Measurements from ENCODE around the gene LCN15.

LCN15 gene

GRCh38 chr9:136726118-136726517 lies 38.2 kb downstream of the LCN15 start:
- TF ChIP-seq CTCF (IDR thresholded peaks at IDR 0.05; ENCODE audit: low read depth, low read length), result no peak
- peaks cover 62% of the 10 kb centered on the region for H3K36me3 ChIP-seq
- H3K4me3 ChIP-seq (ENCODE audit: low read depth, low read length), result no peak overlapping the region
- no peak for DNase-seq
- no peaks in the 10 kb centered on the region for H3K9me3 ChIP-seq (ENCODE audit: severe bottlenecking)
- H3K27ac ChIP-seq, result peak overlapping the region; percentile 24; the same call in 1 of the 2 replicates
- H3K27me3 ChIP-seq (ENCODE audit: insufficient read depth, low read depth, severe bottlenecking), result peaks cover 9% of the 10 kb centered on the region

DNA sequence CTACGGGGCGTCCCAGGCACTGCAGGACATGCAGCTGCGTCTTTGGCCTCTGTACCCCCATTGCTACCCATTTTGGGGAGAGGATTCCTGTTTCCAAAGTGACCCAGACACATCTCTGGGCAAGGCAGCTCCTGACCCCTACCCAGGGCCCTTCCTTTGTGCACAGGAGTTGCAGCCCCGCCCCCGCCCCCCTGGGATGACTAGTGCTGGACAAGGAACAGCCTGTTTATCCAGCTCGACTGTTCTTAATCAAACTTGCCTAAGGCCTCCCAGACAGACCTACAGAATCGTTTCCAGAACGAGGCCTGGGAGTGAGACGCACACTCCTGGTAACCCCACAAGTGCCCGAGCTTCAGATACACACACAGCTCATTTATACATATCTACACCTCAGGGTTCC lies 38.7 kb downstream of the LCN15 start:
- Histone ChIP-seq H3K27me3 (ENCODE audit: insufficient read depth, low read depth, severe bottlenecking) (peaks cover 9% of the 10 kb centered on the region), H3K36me3 (peaks cover 65% of the 10 kb centered on the region), H3K27ac (no peak overlapping the region), H3K4me3 (ENCODE audit: low read depth, low read length) (no peak overlapping the region), H3K9me3 (ENCODE audit: severe bottlenecking) (no peaks in the 10 kb centered on the region)
- DNase-seq, result no peak
- TF ChIP-seq CTCF (IDR thresholded peaks at IDR 0.05; ENCODE audit: low read depth, low read length), result no peak

- TF ChIP-seq CTCF (IDR thresholded peaks at IDR 0.05; ENCODE audit: low read depth, low read length), result no peak
- H3K27ac ChIP-seq, result no peak overlapping the region
- H3K27me3 ChIP-seq (ENCODE audit: insufficient read depth, low read depth, severe bottlenecking), result peaks cover 9% of the 10 kb centered on the region
- H3K4me3 ChIP-seq (ENCODE audit: low read depth, low read length), result no peak overlapping the region
- peaks cover 65% of the 10 kb centered on the region for H3K36me3 ChIP-seq
- H3K9me3 ChIP-seq (ENCODE audit: severe bottlenecking), result no peaks in the 10 kb centered on the region
- no peak for DNase-seq
Observed at GRCh38 chr9:136724772-136725171, 39.5 kb downstream of the LCN15 start.

GRCh38 chr9:136723989-136724388 lies 40.3 kb downstream of the LCN15 start:
- Histone ChIP-seq H3K27me3 (ENCODE audit: insufficient read depth, low read depth, severe bottlenecking) (peaks cover 6% of the 10 kb centered on the region), H3K27ac (no peak overlapping the region), H3K36me3 (peaks cover 68% of the 10 kb centered on the region), H3K4me3 (ENCODE audit: low read depth, low read length) (no peak overlapping the region), H3K9me3 (ENCODE audit: severe bottlenecking) (no peaks in the 10 kb centered on the region)
- TF ChIP-seq CTCF (IDR thresholded peaks at IDR 0.05; ENCODE audit: low read depth, low read length), result no peak
- DNase-seq, result no peak

DNA sequence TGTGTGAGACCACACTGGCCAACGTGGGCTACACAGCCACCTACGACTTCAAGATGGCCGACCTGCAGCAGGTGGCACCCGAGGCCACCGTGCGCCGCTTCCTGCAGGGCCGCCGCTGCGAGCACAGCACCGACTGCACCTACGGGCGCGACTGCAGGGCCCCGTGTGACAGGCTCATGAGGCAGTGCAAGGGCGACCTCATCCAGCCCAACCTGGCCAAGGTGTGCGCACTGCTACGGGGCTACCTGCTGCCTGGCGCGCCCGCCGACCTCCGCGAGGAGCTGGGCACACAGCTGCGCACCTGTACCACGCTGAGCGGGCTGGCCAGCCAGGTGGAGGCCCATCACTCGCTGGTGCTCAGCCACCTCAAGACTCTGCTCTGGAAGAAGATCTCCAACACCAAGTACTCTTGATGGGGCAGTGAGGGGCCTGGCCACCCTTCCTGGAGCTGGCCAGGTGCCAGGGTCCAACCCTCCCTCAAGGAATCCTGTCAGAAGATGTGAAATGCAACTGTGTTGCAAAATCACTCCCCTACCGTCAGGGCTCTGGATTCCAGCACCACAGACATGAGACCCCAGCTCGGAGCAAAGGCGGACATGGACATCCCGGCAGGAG lies 40.8 kb downstream of the LCN15 start:
- H3K4me3 ChIP-seq (ENCODE audit: low read depth, low read length), result no peak overlapping the region

More for the DNA sequence above, 40.8 kb downstream of the LCN15 start:
- Histone ChIP-seq H3K27me3 (ENCODE audit: insufficient read depth, low read depth, severe bottlenecking) (peaks cover under 1% of the 10 kb centered on the region), H3K36me3 (peaks cover 68% of the 10 kb centered on the region), H3K27ac (no peak overlapping the region), H3K9me3 (ENCODE audit: severe bottlenecking) (no peaks in the 10 kb centered on the region)
- no peak for DNase-seq
- TF ChIP-seq CTCF (IDR thresholded peaks at IDR 0.05; ENCODE audit: low read depth, low read length), result no peak
